ENCODE results near the gene BLOC1S5. TPM values are rescaled to one million over a fixed set of nuclear protein-coding genes. Genes with fewer than 3 reads are reported as not detected.

The BLOC1S5 gene
- total RNA-seq, 2 experiments from 2014 or later, result 18.3 to 23.8 TPM

GRCh38 chr6:7975764-7976146 is 88.4 kb downstream of the BLOC1S5 start:
- Mint-ChIP-seq H3K36me3 (no peaks in the 10 kb centered on the region), H3K27ac (no peak overlapping the region), H3K4me1 (ENCODE audit: low read depth) (peaks cover 13% of the 10 kb centered on the region), H3K9me3 (no peaks in the 10 kb centered on the region), H3K27me3 (peaks cover 32% of the 10 kb centered on the region), H3K4me3 (no peak overlapping the region)
- ChIA-PET POLR2A (no interaction called here), CTCF (no interaction called here)
- intact Hi-C loops (cut with micrococcal nuclease), result no loop called here
- DNase-seq, result no peak

- CTCF ChIA-PET, result no interaction called here
- H3K4me1 Mint-ChIP-seq (ENCODE audit: low read depth), result peaks cover 13% of the 10 kb centered on the region
- peaks cover 2% of the 10 kb centered on the region for H3K36me3 Mint-ChIP-seq
- intact Hi-C loops (cut with micrococcal nuclease), result no loop called here
- H3K9me3 Mint-ChIP-seq, result peaks cover 4% of the 10 kb centered on the region
- DNase-seq, result no peak
- H3K27ac Mint-ChIP-seq, result no peak overlapping the region
- H3K27me3 Mint-ChIP-seq, result peaks cover 32% of the 10 kb centered on the region
- no peak overlapping the region for H3K4me3 Mint-ChIP-seq
- POLR2A ChIA-PET, result no interaction called here
These were observed 89.0 kb downstream of the BLOC1S5 start for GRCh38 chr6:7974938-7975763.

GRCh38 chr6:7974565-7974937 is 89.6 kb downstream of the BLOC1S5 start:
- ChIA-PET CTCF (no interaction called here), POLR2A (no interaction called here)
- Mint-ChIP-seq H3K27ac (no peak overlapping the region), H3K4me1 (ENCODE audit: low read depth) (peaks cover 13% of the 10 kb centered on the region), H3K9me3 (peaks cover 10% of the 10 kb centered on the region), H3K4me3 (no peak overlapping the region), H3K27me3 (peaks cover 32% of the 10 kb centered on the region), H3K36me3 (peaks cover 2% of the 10 kb centered on the region)
- DNase-seq, result no peak
- intact Hi-C loops (cut with micrococcal nuclease), result no loop called here

- no peak for DNase-seq
- H3K4me1 Mint-ChIP-seq (ENCODE audit: low read depth), result peaks cover 13% of the 10 kb centered on the region
- H3K4me3 Mint-ChIP-seq, result no peak overlapping the region
- POLR2A ChIA-PET, result no interaction called here
- H3K27me3 Mint-ChIP-seq, result peaks cover 35% of the 10 kb centered on the region
- H3K27ac Mint-ChIP-seq, result no peak overlapping the region
- intact Hi-C loops (cut with micrococcal nuclease), result no loop called here
- peaks cover 17% of the 10 kb centered on the region for H3K9me3 Mint-ChIP-seq
- H3K36me3 Mint-ChIP-seq, result peaks cover 6% of the 10 kb centered on the region
- CTCF ChIA-PET, result no interaction called here
These were observed 90.6 kb downstream of the BLOC1S5 start for GRCh38 chr6:7973584-7973983.

GRCh38 chr6:7971499-7971898 is 92.7 kb downstream of the BLOC1S5 start:
- Mint-ChIP-seq H3K4me1 (ENCODE audit: low read depth) (peaks cover 13% of the 10 kb centered on the region), H3K4me3 (no peak overlapping the region), H3K27me3 (peaks cover 31% of the 10 kb centered on the region), H3K9me3 (peaks cover 17% of the 10 kb centered on the region), H3K36me3 (peaks cover 6% of the 10 kb centered on the region), H3K27ac (no peak overlapping the region)
- intact Hi-C loops (cut with micrococcal nuclease), result no loop called here
- no peak for DNase-seq
- CTCF ChIA-PET, result no interaction called here
- POLR2A ChIA-PET, result no interaction called here

GRCh38 chr6:7970616-7971015 is 93.6 kb downstream of the BLOC1S5 start:
- CTCF ChIA-PET, result no interaction called here
- POLR2A ChIA-PET, result no interaction called here
- peaks cover 6% of the 10 kb centered on the region for H3K36me3 Mint-ChIP-seq
- no peak overlapping the region for H3K27ac Mint-ChIP-seq
- no peak for DNase-seq
- H3K4me1 Mint-ChIP-seq (ENCODE audit: low read depth), result peaks cover 10% of the 10 kb centered on the region
- H3K27me3 Mint-ChIP-seq, result peaks cover 22% of the 10 kb centered on the region
- peaks cover 17% of the 10 kb centered on the region for H3K9me3 Mint-ChIP-seq
- H3K4me3 Mint-ChIP-seq, result no peak overlapping the region
- intact Hi-C loops (cut with micrococcal nuclease), result no loop called here

Other genes starting within 250 kb of the BLOC1S5 start
- 10 to 100 TPM; 59.6 to 64.5 TPM for gene TXNDC5, start 153.6 kb downstream of the BLOC1S5 start, total RNA-seq
- 10 to 100 TPM; 60.9 to 62.5 TPM for gene EEF1E1, start 38.2 kb upstream of the BLOC1S5 start, total RNA-seq

Data from activated CD4-positive, alpha-beta memory T cell treated with anti-CD3 and anti-CD28 coated beads for 36 hours (primary cell).